Measurements from ENCODE around the gene RRBP1. TPM values are rescaled to one million over a fixed set of nuclear protein-coding genes. Genes with fewer than 3 reads are reported as not detected.

RRBP1 gene
- total and polyA plus RNA-seq, 2 donors (not counting 3 experiments of a cell fraction or from before 2014, with no cell fraction given) = 50.3 to 236 TPM

GRCh38 chr20:17573463-17573862 lies 108.6 kb downstream of the RRBP1 start:
- dilution Hi-C loops (cut with MboI; ENCODE audit: extremely low pct_ligation_motif_present, low sequenced_read_pairs) = no loop called here
- BruUV-seq (replicated peaks) = no TSS peak
- intact Hi-C loops (cut with micrococcal nuclease) = no loop called here

More at GRCh38 chr20:17573463-17573862, 108.6 kb downstream of the RRBP1 start:
- no peak for FAIRE-seq
- Histone ChIP-seq H3K4me3 (replicated peaks in 1 of 3; ENCODE audit: insufficient read depth in 1 of 3, low read depth in 1 of 3, low read length in 3 of 3) (no peak overlapping the region), H3K9me1 (replicated peaks; ENCODE audit: control insufficient read depth, extremely low read depth, insufficient read depth, low read length) (no peaks in the 10 kb centered on the region), H3K9ac (replicated peaks; ENCODE audit: extremely low read depth, insufficient read depth, low read length) (no peak overlapping the region), H3K27ac (ENCODE audit: insufficient read depth, low read depth, low read length) (no peak overlapping the region), H3K27me3 (ENCODE audit: control insufficient read depth in 2 of 2, insufficient read depth in 2 of 2, low read length in 2 of 2) (no peaks in the 10 kb centered on the region), H3K9me3 (replicated peaks; ENCODE audit: control insufficient read depth, insufficient read depth, low read length) (no peaks in the 10 kb centered on the region), H3K4me1 (ENCODE audit: control insufficient read depth, extremely low read depth, insufficient read depth, low read length) (peaks cover 20% of the 10 kb centered on the region), H2AFZ (ENCODE audit: low read depth, low read length) (no peak overlapping the region), H3K79me2 (ENCODE audit: control insufficient read depth, insufficient read depth, low read length) (peaks cover 82% of the 10 kb centered on the region), H3K36me3 (ENCODE audit: control insufficient read depth in 2 of 2, extremely low read depth in 1 of 2, insufficient read depth in 2 of 2, low read length in 2 of 2) (no peaks in the 10 kb centered on the region), H4K20me1 (replicated peaks; ENCODE audit: control insufficient read depth, extremely low read depth, insufficient read depth, low read length) (peaks cover 2% of the 10 kb centered on the region), H3K4me2 (ENCODE audit: insufficient read depth, low read length) (no peak overlapping the region)
- TF ChIP-seq POLR2A (IDR thresholded peaks at IDR 0.05; ENCODE audit: low read depth, low read length) = no peak
- no peak for TF ChIP-seq GATA2 (IDR thresholded peaks at IDR 0.05; ENCODE audit: insufficient read depth, insufficient read length, low read depth, low read length)
- no peak for TF ChIP-seq EZH2 (IDR thresholded peaks at IDR 0.05; ENCODE audit: borderline replicate concordance, low read depth, low read length, severe bottlenecking)
- no peak for TF ChIP-seq JUN (IDR thresholded peaks at IDR 0.05; ENCODE audit: borderline replicate concordance, insufficient read depth, insufficient read length, low read depth)
- no peak for TF ChIP-seq POLR2AphosphoS5 (IDR thresholded peaks at IDR 0.05; ENCODE audit: insufficient read depth, low read depth, low read length)
- no peak for TF ChIP-seq CTCF (IDR thresholded peaks at IDR 0.05; ENCODE audit: extremely low read depth in 1 of 2, insufficient read depth in 1 of 2, low read depth in 1 of 2, low read length in 2 of 2)
- TF ChIP-seq FOS (IDR thresholded peaks at IDR 0.05; ENCODE audit: borderline replicate concordance, insufficient read depth, low read length) = no peak
- TF ChIP-seq MAX (IDR thresholded peaks at IDR 0.05; ENCODE audit: insufficient read depth, insufficient read length) = no peak
- no peak for TF ChIP-seq MYC (IDR thresholded peaks at IDR 0.05; ENCODE audit: low read depth, low read length)
- ChIA-PET CTCF (interaction anchor here (1.0 to 1.9 kb wide), 5 partner anchors 13 to 81 kb away, joined by 3 to 7 read pairs (median 3); no protein-coding TSS in a partner anchor), POLR2A (interaction anchor here (1.0 kb wide), 1 partner anchor 17 kb away, joined by 3 read pairs; no protein-coding TSS in a partner anchor)
- DNase-seq (ENCODE audit: low read depth, low spot score) = no peak
